Cerebellar nuclear complex (tissue), 1 donor: ENCODE measurements around the gene IFITM10.

ENCODE experiments used
- DNase-seq, 2 experiments: peaks; one replicate each; lab custom pipeline; 2025; lab: John Stamatoyannopoulos, UW

The IFITM10 gene

DNA sequence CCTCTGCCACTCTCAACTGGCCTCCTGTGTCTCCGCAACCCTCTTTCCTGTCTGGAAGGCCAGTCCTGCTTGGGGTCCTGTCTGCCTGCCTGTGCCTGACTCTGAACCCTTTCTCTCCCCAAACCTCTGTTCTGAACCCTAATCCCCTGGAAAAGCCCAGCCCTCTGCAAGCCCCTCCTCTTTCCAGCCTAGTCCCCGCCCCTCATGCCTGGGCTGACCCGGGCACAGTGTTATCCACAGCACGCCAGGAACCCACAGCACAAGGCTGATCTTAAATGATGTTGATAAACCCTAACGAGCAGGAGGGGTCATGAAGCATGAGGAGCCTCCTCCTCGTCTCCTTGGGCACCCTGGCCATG lies at the start of gene IFITM10:
TSS of gene IFITM10 (minus strand) at position 115 of the 359 bp plus-strand sequence. CDS start 153 bp downstream, outside the sequence.
- DNase-seq = no peak

- DNase-seq = no peak
Measured at GRCh38 chr11:1797391-1798125, 47.2 kb upstream of the IFITM10 start.

GRCh38 chr11:1796413-1797011 lies 46.1 kb upstream of the IFITM10 start:
- DNase-seq = no peak

- DNase-seq = no peak
Measured at GRCh38 chr11:1793081-1793480, 42.7 kb upstream of the IFITM10 start.

- no peak for DNase-seq
Measured at GRCh38 chr11:1792461-1792860, 42.1 kb upstream of the IFITM10 start.

- DNase-seq = no peak
Measured at GRCh38 chr11:1791912-1792311, 41.5 kb upstream of the IFITM10 start.

- DNase-seq = no peak
Measured at GRCh38 chr11:1786466-1786865, 36.1 kb upstream of the IFITM10 start.

DNA sequence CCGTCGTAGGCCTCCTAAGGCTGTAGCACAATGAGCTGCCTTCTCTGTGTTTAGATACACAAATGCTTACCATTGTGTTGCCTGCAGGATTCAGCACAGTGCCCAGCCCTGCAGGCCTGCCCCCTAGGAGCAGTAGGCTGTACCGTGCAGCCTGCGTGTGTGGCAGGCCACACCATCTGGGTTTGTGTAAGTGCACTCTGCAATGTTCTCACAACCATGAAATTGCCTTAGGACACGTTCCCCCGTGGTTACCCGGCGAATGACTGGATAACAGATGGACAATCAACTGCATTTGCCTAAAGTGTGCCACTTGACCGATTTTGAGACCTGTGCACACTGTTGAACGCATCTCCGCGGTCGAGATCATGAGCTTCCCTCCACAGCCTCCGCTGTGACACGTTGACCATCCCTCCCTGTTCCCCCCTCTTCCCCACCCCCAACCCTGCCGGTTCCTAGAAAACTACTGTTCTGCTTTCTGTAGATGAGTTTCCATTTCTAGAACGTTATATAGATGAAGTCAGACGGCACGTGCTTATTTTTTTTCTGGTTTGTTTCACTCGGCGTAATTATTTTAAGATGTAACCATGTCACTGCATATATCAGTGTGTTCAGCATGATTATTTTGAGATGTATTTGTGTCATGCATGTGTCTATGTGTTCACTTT lies 35.5 kb upstream of the IFITM10 start:
- no peak for DNase-seq

- DNase-seq = no peak
Measured at GRCh38 chr11:1784761-1785650, 34.6 kb upstream of the IFITM10 start.

- no peak for DNase-seq
Measured at GRCh38 chr11:1783725-1784529, 33.5 kb upstream of the IFITM10 start.

- DNase-seq = no peak
Measured at GRCh38 chr11:1782831-1783724, 32.7 kb upstream of the IFITM10 start.

DNA sequence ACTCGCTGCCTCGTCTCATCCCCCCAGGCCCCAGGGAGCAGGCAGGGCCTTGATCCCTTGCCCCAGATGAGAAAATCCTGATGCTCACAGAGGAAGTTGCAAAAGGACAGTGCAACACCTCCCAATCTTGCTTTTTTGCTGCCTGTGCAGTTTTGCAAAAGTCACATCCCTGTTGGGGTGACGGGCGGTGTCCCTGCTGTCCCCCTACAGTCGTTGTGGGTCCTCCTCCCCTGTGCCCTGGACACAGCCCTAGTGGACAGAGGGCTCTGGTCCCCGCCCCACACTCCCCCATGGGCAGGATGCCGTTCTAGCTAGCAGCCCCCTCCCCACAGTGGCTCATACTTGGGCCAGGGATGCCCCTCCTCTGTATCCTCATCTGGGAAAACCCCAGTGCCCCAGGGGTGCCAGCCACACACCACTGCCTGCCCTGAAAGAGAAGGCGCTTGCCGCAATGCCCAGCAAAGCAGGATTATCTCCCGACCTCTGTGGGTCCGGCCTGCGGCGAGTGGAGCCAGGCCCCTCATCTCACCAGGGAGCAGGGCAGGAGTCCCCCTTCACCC lies 31.7 kb upstream of the IFITM10 start:
- no peak for DNase-seq

GRCh38 chr11:1781593-1781975 lies 31.2 kb upstream of the IFITM10 start:
- no peak for DNase-seq

DNA sequence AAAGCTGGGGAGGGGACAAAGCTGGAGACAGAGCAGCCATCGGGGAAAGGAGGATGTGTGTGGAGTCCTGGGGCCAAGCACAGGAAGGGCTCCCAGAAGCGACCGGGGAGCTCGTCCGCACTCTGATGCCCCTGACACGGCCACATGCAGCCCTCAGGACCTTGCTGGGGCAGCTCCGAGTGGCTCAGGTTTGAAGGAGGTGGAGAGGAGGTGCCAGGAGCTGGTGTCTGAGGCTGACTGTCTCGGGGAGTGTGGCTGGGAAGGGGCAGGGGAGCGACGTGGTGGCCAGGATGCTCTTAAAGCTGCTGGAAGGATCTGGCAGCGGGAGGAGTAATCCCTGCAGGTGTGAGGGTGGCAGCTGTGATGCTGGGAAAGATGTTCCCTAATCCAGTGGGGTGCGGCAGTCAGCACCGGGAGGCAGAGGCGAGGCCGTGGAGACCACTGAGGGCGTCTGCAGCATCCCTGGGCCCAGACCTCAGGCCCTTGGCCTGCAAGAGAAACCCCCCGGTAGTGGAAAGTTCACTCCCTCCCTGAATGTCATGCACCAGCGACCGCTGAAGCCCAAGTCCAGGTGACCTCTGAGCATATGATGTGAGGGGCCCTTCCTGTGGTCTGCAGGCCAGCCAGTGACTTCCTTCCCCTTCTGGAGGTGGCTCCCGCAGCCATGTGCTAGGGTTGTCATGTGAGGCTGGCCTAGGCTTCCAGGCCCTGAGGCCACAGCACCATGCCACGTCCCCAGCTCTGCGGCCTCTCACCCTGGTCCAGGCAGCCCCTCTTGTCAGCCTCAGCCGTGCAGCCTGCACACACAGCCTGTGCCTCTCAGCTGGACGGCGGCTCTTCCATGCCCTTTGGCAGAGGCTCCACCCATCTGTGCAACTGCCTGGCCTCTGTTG lies 30.6 kb upstream of the IFITM10 start:
- DNase-seq = no peak

DNA sequence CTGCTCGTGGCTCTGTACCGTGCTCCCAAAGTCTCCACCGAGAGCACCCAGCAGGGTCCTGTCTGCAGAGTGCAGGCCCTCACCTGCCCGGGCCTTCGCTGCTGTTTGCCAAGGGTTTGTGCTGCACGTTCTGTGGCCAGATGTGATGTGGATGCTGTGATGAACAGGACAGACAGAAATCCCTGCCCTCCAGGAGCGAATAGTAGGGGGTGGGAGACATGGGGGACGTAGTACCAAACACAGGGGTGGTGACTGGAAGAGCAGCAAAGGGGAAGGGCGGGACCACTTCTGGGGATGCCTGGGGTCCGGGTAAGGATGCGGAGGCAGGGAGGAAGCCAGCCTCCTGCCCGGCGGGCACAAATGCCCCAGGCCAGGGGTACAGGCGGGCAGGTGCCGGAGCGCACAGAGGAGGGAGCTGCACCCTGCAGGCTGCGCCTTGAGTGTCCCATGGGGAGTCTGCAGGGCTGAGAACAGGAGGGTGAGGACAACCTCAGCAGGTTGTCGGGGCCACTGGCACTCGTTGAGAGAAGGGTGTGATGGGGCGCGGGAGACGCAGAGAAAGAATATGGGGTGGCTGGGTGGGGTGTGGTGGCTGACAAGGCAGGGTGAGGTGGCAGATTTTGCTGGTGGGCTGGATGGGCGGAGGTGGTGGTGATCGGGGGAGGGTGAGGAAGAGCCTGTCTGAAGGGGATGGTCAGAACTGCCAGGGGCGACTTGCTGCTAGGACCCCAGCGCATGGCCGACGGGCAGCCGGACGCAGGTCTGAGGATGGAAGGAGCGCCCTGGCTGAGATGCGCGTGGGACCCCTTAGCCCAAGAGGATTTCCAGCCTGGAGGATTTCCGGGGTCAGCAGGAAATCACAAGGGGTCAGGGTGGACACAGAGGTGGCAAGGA lies 29.7 kb upstream of the IFITM10 start:
- no peak for DNase-seq

DNA sequence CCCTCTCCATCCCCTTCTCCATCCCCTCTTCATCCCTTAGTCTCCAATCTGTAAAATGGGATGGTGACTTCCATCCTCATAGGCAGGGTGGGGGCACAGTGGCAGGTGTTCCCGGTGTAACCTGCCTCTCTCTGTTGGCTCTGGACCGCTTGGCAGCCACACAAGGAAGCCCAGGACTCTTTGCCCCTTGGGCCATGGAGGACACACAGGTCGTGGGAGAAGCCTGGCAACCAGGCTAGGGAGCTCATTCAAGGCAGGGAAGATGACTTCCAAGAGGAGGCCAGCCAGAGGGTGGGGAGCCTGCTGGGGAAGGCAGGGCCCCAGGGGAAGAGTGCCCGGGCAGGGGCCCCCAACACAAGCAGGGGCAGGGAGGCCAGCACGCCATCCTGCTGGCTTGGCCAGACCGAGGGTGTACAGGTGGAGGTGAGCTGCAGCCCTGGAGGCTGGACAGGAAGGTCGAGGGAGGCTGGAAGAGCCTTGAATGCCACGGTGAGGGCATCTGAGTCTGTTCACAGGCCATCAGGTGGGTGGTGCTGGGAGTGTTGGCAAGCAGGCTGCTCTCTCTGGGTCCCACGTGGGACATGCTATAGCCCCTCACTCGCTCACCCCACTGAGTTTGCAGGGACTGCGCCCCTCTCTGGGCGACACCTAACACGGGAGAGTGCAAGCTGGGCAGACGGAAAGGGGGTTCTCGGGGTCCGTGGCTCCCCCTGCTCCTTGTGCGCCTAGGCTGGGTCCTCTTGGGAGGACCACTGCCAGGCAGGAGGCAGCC lies 28.8 kb upstream of the IFITM10 start:
- DNase-seq = no peak
